ENCODE results near the gene MSMP.
A peak's percentile ranks its signal among the peaks of the same experiment; 100 is the strongest.

The MSMP gene

DNA sequence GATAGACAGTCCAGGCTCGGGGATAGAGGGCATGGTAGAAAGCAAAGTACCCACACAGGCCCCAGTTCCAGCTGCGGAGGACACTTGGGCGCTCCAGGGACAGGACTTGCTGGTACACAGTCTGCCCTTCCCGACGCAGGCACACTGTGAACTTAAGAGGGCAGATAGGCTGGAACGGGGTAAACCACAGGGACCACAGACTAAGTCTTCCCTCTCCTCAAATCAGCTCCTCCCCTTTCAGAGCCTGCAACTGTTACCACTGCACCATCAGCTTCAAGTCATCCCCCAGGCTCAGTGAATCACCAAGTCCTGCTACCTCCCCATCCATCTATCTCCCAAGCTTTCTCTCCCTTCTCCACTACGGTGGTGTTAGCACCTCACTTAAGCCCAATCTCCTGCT, 12.3 kb downstream of the MSMP start:
- no peak for DNase-seq

DNA sequence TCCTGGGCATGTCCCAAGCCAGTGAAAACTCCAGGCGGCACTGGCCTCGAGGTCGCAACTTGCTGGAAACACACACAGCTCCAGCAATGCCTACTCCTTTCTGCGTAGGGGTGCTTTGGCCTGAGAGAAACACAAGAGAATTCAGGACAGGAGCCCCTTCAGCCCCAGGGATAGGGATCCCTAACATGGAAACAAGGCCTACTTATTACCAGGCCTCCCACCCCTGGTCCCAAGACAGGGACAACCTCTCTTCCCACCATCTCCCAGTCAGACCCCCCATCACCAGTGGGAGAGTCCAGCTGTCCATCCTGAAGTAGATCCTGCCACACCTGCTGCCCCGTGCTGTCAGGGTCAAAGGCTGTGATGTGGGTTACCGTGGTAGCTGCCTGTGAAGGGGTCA, 13.8 kb downstream of the MSMP start:
- DNase-seq, result no peak

DNA sequence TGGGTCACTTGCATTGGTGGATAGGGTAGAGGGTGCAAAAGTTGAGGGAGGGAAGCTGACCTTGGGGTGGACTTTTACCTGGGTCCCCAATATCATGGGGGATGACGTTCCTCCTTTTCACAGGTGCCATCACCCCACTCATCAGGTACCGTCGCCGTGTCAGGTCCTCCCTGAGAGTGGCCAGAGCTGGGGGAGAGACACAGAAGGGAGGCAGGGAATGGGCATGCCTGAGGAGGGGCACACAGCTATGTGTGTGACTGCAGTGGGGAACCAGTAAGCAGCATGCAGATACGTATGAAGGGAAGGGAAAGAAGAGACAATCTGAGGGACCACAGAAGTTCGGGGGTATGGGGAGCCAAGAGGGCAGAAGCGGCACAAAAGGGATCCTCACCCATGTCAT, 15.2 kb downstream of the MSMP start:
- no peak for DNase-seq

DNA sequence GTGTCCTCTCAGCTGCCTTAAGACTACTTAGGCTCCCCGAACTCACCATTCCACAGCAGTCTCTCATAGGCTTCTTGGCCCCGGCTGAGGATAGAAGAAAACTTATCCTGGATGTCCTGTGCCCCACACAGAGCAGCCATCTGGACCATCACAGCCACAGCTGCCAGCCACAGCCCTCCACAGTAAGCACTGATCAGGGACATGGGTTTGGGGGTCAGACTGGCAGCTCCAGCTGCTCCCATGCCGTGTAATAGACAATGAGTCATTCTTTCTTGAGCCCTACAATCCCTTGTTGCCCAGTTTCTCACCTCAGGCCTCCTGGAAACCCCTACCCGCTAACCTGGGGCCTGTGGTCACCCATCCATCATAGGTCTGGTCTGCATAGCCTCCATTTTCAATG, 15.9 kb downstream of the MSMP start:
- no peak for DNase-seq

DNA sequence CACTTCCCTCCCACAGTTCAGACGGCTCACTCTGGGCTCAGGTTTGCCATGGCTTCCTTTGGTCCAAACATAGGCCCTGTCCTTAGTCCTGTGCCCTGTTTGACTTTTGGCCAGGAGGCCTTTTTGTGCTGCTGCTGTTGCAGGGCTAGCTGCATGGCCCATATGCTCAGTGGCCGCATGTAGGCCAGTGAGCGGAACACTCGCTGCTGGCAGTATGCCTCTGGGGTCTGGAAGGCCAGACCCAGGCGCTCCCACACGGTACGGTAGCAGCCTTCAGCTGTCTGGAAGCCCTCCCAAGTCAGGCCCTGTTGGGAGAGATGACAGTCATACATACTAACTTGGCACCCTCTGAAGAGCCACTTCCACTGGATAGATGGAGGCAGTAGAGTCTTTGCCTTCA, 16.9 kb downstream of the MSMP start:
- no peak for DNase-seq

DNA sequence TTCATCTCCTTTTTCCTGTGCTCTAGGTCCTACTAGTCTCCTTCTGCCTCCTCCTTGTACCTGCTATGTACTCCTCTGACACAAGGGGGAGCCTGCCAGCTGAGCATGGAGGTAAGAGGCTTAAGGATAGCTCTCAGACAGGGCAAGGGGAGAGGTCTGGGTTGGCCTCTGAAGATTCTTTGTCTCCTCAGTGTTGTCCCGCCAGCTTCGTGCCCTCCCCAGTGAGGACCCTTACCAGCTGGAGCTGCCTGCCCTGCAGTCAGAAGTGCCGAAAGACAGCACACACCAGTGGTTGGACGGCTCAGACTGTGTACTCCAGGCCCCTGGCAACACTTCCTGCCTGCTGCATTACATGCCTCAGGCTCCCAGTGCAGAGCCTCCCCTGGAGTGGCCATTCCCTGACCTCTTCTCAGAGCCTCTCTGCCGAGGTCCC, 17.9 kb downstream of the MSMP start:
- DNase-seq, result peak; percentile 79

DNA sequence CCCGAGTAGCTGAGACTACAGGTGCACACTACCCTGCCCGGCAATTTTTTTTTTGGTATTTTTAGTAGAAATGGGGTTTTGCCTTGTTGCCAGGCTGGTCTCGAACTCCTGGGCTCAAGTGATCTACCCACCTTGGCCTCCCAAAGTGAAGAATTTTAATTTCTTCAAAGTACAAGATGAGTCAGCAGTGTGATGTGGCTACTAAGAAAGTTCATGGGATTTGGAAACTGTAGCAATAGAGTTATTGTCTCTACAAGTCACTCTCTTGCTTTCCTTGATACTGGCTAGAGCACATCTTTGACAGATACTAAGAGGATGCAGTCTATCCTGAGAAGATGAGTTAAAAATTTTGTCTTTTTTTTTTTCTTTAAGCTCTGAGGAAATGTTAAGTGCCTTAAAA, 20.0 kb downstream of the MSMP start:
- DNase-seq, result no peak

DNA sequence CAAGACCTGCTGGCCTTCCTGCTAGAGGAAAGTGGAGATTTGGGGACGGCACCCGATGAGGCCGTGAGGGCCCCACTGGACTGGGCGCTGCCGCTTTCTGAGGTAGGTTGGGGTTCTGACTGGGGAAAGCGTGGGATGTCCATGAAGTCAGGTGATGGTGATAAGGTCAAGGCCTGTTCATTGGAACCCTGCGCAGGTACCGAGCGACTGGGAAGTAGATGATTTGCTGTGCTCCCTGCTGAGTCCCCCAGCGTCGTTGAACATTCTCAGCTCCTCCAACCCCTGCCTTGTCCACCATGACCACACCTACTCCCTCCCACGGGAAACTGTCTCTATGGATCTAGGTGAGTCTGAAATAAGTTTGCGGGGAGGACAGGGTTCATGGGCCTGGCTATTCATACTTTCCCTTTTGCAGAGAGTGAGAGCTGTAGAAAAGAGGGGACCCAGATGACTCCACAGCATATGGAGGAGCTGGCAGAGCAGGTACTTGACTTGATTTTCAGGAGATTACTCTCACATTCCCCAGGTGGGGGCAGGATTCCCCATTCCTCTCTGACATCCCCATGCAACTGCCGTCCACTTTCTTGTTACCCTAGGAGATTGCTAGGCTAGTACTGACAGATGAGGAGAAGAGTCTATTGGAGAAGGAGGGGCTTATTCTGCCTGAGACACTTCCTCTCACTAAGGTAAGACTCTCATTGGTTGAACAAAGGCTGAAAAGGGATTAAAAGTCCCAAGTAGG, 21.1 kb downstream of the MSMP start:
- peak; percentile 78 for DNase-seq

DNA sequence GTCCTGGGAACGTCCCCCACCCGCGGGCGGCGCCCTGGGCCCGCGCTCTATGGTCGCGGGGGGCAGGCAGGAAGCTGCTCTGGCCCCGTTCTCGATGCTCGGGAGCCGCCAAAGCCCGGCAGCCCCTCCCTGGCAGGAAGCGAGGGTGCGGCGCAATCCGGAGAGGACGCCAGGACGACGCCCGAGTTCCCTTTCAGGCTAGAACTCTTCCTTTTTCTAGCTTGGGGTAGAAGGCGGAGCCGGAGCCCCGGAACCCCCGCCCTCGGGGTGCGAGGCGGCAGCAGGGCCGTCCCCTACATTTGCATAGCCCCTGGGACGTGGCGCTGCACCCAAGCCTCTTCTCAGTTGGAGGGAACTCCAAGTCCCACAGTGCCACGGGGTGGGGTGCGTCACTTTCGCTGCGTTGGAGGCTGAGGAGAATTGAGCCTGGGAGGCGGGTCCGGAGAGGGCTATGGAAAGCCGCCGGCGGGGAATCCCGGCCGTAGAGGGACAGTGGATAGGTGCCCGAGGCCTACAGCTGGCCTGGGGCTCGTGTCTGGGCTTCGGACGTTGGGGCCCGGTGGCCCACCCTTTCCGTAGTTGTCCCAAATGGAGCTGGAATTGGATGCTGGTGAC, 21.8 kb downstream of the MSMP start, which contains the start of the genes CREB3 and TLN1:
CREB3 (plus strand) TSS at position 482 of the 615 bp plus-strand sequence; CDS start at position 589, 107 bp downstream.
TLN1 (minus strand) TSS at position 11 of the 615 bp plus-strand sequence. CDS start 6,501 bp downstream, outside the sequence.
- DNase-seq, result peak; percentile 100

DNA sequence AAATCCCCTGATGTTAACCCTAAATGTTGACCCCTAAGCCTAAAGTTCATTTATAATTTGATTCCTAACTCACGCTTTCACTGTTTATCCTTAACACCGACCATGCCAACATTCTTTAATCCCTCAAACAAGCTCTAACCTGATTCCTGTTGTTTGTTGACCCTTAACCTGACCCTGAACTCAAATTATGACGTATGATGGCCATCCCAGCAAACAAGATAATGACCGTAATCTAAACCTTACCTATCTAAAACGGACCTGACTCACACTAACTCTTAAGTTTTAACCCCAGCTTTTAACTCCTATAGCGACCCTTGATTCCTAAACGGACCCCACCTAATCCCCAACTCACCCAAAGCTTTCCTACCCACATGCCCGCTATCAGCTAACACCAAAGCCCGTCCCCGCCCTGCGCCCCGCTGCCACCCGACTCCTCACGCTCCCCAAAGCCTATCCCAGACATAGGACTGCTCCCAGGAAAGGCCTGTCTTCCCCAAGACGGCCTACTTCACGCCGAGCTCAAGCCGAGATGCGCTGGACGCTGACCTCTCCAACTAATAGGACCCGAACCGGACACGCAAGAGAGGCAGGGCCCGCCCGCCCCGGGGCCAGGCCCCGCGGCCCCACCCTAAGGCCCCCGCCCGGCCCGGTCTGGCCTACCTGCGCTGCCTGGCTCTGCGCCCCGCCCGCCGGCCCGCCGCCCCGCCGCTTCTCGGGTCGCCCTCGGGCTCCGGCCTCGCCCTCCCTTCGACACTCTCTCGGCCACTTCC, 22.5 kb downstream of the MSMP start:
- no peak for DNase-seq

DNA sequence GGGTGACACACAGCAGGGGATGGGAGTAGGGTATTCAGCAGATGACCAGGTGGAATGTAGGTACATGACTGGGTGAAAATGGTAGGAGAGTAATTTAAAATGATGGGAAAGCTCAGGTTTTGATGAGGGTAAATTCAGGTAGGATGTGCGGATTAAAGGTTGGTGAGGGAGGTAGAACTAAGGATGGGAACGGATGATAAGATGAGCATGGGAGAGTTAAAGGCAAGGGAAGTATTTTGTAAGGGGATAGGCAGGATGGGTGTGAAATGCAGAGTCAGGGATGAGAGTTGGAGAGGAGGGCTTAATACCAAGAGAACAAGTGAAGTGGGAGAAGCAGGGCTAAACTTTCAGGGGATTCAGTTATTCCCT, 23.6 kb downstream of the MSMP start:
- DNase-seq, result no peak

DNA sequence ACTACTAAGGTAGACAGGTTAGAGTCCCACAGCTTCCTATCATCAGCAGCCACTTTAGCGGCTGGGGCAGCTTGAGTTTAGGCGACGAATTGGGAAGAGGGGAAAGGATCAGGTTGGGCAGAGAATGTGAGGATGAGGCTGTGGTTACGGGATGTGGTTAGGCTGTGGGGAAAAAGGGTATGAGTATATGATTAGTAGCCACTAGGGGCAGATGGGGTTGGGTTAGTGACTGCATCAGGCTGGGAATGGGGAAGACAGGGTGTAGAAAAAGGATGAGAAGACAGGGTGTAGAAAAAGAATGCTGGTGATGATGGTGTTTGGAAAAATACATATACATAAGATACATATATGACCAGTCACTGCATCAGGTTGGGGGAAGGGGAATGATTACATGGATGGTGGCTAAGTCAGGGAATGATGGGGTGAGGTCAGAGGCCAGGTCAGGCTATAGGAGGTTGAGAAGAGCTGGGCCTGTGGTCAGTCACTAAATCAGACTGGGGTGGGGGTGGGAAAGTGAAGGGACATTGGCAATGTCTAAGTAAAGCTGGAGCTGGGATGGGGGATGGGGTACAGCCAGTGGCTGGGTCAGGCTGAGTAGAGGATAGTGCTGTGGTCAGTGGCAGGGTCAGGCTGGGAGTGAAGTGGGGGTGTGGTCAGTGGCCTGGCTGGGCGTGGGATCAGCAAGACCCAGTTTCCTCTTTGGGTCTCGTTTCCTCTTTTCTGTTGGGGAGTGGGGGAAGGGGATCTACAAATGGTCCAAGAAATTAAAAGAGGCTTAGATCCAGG, 24.2 kb downstream of the MSMP start:
- DNase-seq, result peak; percentile 43

DNA sequence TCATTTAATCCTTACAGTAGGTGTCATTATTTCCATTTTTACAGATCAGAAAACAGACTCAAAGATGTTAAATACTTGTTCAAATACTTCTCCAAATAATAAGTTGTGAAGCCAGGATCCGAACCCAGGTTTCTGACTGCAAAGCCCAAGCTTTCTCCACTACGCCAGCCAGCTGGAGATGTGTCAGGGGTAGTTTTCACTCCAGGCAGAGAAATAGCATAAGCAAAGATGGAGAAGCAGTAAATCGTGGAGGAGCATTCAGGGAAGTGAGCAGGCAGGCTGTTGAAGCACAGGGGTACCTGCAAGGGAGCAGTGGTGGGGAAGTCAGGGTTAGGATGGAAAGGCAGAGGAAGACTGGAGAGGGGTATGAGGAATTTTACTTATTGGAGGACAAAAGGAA, 25.0 kb downstream of the MSMP start:
- no peak for DNase-seq

DNA sequence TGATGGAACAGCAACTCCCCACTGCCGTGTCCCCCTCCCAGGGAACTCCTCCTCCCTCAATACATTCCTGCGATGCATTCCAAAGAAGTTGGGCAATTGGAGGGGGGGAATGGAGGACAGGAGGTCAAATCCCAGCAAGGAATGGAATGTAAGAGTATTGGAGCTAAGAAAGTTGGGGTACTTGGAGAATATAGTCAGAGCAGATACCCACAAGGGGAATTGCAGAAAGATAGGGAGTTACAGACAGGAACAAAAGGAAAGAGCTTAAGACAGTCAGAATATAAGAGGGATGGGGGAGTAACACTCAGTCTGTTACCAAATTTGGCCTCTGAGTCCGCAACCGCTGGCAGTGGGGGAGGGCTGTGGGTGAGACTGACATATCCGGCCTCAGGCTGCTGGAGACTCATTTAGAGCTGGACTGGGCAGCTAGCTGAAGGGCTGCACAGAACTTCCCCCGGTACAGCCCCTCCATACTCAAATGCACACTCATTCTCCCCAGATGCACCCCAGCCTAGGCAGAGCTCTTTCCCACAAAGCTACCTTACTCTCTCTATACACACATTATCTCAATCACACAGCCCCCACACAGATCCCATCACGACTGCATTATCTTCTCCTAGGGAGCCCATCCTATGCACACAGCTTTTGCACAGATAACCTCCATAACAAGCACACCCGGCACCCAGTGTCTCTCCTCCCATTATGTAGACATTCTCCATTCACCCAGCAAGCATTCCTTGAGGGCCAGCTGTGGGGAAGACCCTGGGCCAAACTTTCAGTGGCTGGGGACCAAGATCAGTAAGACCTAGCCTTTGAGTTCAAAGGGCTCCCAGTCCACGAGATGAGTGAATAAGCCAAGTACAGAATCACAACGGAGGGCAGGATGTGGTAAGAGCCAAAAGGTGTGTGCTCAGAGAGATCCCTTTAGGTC, 25.8 kb downstream of the MSMP start:
- no peak for DNase-seq

DNA sequence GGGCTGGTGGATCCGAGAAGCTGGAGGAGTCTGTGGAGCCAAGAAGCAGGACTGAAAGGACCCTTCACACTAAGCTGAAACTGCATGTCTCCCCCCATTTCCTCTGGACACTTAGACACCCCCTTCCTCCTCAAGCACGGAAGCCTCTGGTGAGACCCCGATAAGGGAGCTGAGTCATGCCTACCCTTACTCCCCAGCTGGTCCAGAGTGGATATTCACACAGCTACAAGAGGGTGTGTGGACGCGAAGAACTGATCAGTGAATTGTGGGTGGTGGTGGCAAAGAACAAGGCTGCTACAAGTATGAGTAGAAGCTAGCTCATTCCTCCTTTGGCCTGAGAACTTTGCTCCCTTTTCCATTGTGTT, 26.4 kb downstream of the MSMP start:
- no peak for DNase-seq

DNA sequence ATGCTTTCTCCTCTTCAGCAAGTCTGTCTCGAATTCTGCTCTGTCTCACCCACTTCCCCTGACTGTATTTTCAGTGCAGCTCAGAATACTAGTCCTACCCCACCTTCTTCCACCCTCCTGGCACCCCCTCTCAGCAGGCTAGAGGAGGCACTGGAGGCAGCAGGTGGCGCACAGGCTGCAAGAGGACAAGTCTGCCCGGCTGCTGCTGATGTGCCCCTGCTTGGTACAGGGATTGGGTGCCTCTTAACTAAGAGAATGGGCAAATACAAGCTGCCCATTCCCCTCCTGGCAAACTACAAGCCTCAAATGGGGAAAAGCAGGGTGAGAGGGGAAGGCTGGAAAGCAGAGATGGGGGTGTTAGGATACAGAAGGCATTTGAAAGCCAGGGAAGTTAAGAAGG, 27.1 kb downstream of the MSMP start:
- no peak for DNase-seq

DNA sequence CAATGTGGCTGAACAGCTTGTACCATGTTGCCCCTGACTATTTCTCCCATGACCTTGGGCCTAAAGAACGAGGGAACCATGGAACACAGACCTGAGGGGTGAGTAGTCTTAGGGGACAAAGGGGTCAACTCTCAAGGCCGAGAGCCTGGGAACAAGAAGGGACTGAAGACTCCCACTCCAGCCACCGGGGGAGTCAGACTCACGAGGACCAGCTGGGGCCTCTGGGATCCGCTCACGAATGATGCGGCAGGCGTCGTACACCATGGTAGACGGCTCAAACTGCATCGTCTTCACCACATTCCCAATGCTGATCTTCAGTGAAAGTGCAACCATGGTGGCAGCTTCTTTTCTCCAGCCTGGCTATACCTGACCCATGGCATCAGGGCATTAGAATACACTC, 28.7 kb downstream of the MSMP start:
- no peak for DNase-seq

DNA sequence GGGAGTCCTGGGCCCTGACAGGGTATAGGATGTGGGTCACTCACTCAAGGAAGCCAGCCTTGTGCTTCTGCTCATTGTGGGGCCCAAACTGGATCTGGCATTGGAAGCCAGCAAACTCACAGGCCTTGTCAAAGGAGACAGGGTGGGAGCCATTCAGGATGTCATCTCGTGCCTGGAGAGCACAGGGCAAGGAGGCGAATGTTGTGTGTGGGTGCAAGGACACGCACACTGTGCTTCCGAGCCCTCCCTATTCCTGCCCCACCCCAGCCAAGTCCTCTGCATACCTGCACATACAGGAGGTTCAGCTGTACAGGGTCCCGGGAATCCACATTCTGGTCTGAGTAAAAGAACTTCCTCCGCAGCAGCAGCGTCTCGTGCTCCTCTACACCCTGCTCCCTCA, 30.2 kb downstream of the MSMP start:
- DNase-seq, result no peak

DNA sequence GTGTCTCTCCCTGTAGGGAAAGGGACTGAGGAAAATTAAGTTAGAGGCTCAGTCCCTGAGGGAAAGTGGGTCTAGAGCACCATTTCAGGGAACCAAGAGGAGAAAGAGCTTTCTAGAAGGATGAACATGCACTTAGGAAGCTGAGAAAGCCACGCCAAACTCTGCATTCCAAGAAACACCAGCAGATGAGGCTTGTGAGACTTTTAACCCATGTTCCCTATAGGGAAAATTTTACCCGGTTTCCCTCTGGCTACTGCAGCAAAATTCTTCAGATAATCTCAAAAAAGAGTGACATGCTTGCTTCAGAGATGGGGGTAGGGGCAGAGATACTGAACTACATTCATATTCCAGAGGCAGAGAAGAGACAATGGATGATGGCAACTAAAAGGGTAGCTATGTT, 30.6 kb downstream of the MSMP start:
- DNase-seq, result no peak

DNA sequence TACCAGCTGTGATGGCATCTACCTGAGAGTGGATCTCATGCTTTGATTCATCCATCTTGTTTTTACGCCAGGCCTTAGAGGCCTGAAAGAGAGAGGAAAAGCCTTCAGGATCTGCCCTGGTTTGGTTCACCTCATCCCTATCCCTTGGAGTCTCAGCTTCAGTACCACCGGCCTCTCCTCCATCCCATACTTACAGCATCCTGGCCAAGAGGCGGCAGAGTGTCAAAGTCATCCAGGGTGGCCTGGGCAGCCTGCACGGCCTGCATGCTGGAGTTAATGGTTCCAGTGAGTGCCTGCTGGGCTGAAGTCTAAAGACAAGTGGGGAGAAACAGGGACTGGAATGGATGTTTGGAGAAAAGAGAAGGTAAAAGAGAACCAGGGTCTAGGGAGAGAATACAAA, 34.5 kb downstream of the MSMP start:
- DNase-seq, result no peak

DNA sequence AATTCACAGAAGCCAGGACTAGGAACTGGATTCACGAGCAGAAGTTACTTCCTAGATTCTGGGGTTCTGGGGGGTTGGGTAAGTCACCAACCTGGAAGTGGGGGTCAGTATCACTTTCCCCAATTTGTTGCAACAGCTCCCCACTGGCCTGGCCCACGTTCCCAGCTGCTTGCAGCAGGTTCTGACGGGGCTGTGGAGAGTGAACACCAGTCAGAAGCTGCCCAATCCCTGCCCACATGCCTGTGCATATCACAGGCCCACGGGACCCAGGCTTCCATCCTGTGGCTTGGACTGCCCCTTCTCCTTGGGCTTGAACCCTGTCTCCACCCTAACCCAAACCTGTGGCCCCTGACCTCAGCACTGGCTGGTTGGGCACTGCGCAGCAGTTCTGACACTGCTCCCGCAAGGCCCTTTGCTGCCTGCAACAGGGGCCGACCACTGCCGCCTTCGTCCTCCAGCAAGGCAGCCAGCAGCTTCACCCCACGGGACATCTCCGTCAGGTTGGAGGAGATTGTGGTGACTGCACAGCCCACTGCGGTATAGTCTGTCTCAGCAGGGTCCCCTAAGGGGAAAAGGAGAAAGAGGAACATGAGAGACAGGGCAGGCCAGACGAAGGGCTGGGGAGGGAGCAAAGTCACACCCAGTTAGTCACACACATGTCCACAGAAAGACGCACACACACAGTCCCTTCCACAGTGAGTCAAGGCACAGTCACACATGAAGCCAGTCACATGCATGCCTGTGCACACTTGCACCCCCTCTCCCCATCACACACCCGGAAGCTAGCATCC, 35.2 kb downstream of the MSMP start:
- no peak for DNase-seq

Measured in NCI-H69 (cell line).